ENCODE measurements around the gene UBASH3B.
"Not testable (repeated sequence)": the region's sequence is repeated elsewhere in the genome, so short reads cannot be mapped to it uniquely, and the experiment has no call there.

Gene UBASH3B

GRCh38 chr11:122617926-122618325 lies 37.6 kb upstream of the UBASH3B start:
- TF ChIP-seq, protein P1, sequence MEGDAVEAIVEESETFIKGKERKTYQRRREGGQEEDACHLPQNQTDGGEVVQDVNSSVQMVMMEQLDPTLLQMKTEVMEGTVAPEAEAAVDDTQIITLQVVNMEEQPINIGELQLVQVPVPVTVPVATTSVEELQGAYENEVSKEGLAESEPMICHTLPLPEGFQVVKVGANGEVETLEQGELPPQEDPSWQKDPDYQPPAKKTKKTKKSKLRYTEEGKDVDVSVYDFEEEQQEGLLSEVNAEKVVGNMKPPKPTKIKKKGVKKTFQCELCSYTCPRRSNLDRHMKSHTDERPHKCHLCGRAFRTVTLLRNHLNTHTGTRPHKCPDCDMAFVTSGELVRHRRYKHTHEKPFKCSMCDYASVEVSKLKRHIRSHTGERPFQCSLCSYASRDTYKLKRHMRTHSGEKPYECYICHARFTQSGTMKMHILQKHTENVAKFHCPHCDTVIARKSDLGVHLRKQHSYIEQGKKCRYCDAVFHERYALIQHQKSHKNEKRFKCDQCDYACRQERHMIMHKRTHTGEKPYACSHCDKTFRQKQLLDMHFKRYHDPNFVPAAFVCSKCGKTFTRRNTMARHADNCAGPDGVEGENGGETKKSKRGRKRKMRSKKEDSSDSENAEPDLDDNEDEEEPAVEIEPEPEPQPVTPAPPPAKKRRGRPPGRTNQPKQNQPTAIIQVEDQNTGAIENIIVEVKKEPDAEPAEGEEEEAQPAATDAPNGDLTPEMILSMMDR (IDR thresholded peaks at IDR 0.05; ENCODE audit: insufficient read depth, low read length, poor library complexity, severe bottlenecking): no peak
- Histone ChIP-seq H3K27me3 (replicated peaks; ENCODE audit: control insufficient read depth, insufficient read depth, low read length) (no peaks in the 10 kb centered on the region), H3K36me3 (ENCODE audit: control insufficient read depth, insufficient read depth, low read length) (no peaks in the 10 kb centered on the region), H3K4me3 (replicated peaks; ENCODE audit: low read depth, low read length) (no peak overlapping the region)
- no peak for DNase-seq (ENCODE audit: extremely low read depth, insufficient read length)

- Histone ChIP-seq H3K36me3 (ENCODE audit: control insufficient read depth, insufficient read depth, low read length) (no peaks in the 10 kb centered on the region), H3K27me3 (replicated peaks; ENCODE audit: control insufficient read depth, insufficient read depth, low read length) (no peaks in the 10 kb centered on the region), H3K4me3 (replicated peaks; ENCODE audit: low read depth, low read length) (no peak overlapping the region)
- no peak for DNase-seq (ENCODE audit: extremely low read depth, insufficient read length)
- TF ChIP-seq, protein P1 (IDR thresholded peaks at IDR 0.05; ENCODE audit: insufficient read depth, low read length, poor library complexity, severe bottlenecking): no peak
Measured at GRCh38 chr11:122618927-122619326, 36.6 kb upstream of the UBASH3B start.

DNA sequence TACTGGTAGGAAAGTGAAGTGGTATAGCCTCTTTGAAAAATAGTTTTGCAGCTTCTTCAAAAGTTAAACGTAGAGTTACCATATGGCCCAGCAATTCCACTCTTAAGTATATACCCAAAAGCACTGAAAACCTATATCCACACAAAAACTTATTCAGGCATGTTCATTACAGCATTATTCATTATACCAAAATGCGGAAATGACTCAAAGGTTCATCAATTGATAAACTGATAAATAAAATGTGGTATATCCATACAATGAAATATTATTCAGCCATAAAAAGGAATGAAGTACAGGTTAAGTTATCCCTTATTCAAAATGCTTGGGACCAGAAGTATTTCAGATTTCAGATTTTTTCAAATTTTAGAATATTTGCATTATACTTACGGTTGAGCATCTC lies 35.8 kb upstream of the UBASH3B start:
- TF ChIP-seq, protein P1 (IDR thresholded peaks at IDR 0.05; ENCODE audit: insufficient read depth, low read length, poor library complexity, severe bottlenecking): no peak
- no peaks in the 10 kb centered on the region for H3K36me3 ChIP-seq (ENCODE audit: control insufficient read depth, insufficient read depth, low read length)
- no peak for DNase-seq (ENCODE audit: extremely low read depth, insufficient read length)
- no peak overlapping the region for H3K4me3 ChIP-seq (replicated peaks; ENCODE audit: low read depth, low read length)
- H3K27me3 ChIP-seq (replicated peaks; ENCODE audit: control insufficient read depth, insufficient read depth, low read length): no peaks in the 10 kb centered on the region

- not testable (repeated sequence) for DNase-seq (ENCODE audit: extremely low read depth, insufficient read length); H3K36me3 ChIP-seq (ENCODE audit: control insufficient read depth, insufficient read depth, low read length); H3K27me3 ChIP-seq (replicated peaks; ENCODE audit: control insufficient read depth, insufficient read depth, low read length); H3K4me3 ChIP-seq (replicated peaks; ENCODE audit: low read depth, low read length)
Measured at GRCh38 chr11:122625501-122625900, 30.0 kb upstream of the UBASH3B start.

DNA sequence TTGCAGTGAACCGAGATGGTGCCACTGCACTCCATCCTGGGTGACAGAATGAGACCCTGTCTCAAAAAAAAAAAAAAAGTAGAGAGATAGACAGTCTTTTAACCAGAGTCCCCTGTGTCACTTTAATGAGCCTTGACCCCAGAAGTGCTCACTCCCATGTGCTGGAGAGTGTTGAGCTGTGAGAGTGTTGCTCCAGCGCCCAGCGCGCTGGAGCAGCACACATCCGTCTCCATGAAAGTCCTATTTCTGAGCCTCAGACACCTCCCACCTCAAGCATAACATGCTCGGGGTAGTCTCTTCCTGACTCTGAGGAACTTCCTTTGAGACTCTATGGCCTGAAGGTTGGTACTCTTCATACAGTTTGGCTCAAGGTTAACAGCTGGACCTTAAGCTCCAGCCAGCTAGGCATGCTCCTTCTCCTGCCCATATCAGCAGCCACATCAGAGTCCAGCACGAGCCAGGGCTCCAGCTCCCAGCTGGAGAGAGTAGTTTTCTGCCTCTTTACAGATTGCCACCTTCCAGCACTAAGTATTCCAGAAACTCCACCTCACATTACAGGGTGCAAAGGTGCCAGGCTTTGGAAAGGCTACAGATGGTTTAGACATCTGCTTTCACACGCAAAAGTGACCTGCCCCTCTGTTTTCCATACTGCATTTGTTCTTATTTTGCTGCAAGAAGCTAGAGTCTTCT lies 29.4 kb upstream of the UBASH3B start:
- TF ChIP-seq, protein P1 (IDR thresholded peaks at IDR 0.05; ENCODE audit: insufficient read depth, low read length, poor library complexity, severe bottlenecking): no peak
- DNase-seq (ENCODE audit: extremely low read depth, insufficient read length): no peak
- H3K4me3 ChIP-seq (replicated peaks; ENCODE audit: low read depth, low read length): no peak overlapping the region
- H3K27me3 ChIP-seq (replicated peaks; ENCODE audit: control insufficient read depth, insufficient read depth, low read length): no peaks in the 10 kb centered on the region; the same call in 1 of the 2 replicates
- H3K36me3 ChIP-seq (ENCODE audit: control insufficient read depth, insufficient read depth, low read length): no peaks in the 10 kb centered on the region

GRCh38 chr11:122627745-122628144 lies 27.8 kb upstream of the UBASH3B start:
- Histone ChIP-seq H3K4me3 (replicated peaks; ENCODE audit: low read depth, low read length) (no peak overlapping the region), H3K27me3 (replicated peaks; ENCODE audit: control insufficient read depth, insufficient read depth, low read length) (no peaks in the 10 kb centered on the region; the same call in 1 of the 2 replicates), H3K36me3 (ENCODE audit: control insufficient read depth, insufficient read depth, low read length) (no peaks in the 10 kb centered on the region)
- no peak for DNase-seq (ENCODE audit: extremely low read depth, insufficient read length)
- TF ChIP-seq, protein P1 (IDR thresholded peaks at IDR 0.05; ENCODE audit: insufficient read depth, low read length, poor library complexity, severe bottlenecking): no peak

Data from GM06990 (cell line).